IMR-90 (cell line): Measurements from ENCODE around the gene DEFB119. TPM values are rescaled to one million over a fixed set of nuclear protein-coding genes. Genes with fewer than 3 reads are reported as not detected.

Experiments
- ATAC-seq: fragments of 200-7000 bp; cut with Tn5 transposase; 2 replicates; pipeline ENCODE4 v1.9.1; 2020; ENCODE audit warnings: low read depth, mild to moderate bottlenecking, moderate library complexity
- BruUV-seq: library from RNA; stranded (reverse); fragments of 400-500 nt; replicated peaks from 2 replicates; lab custom pipeline; 2021; lab: Mats Ljungman, UMichigan
- CTCF ChIA-PET: fragments of 300-600 bp; formaldehyde crosslinking; extraction: SDS; loops from one replicate; lab custom pipeline; 2021; ENCODE audit warnings: antibody characterized with exemption; lab: Yijun Ruan, JAX
- POLR2A ChIA-PET: fragments of 300-600 bp; sonication (Branson Sonifier 250); formaldehyde crosslinking; loops from one replicate; lab custom pipeline; 2022; ENCODE audit warnings: antibody characterized with exemption; ENCODE audit not compliant: unreplicated experiment; lab: Charles Lee
- DNase-seq: peaks from one replicate; pipeline ENCODE4 v3.0.0; 2013
- H2AFZ ChIP-seq: replicated peaks from 2 replicates; pipeline ENCODE3; 2013; ENCODE audit warnings: low read length, mild to moderate bottlenecking; ENCODE audit not compliant: poor library complexity
- H2AK5ac ChIP-seq: 2 replicates; pipeline ENCODE4 v1.6.1; 2013; ENCODE audit warnings: low read depth, low read length, inconsistent platforms
- H2AK9ac ChIP-seq: replicated peaks from 2 replicates; pipeline ENCODE3; 2013; ENCODE audit warnings: mild to moderate bottlenecking, low read depth, low read length, moderate library complexity; ENCODE audit not compliant: poor library complexity
- H2BK120ac ChIP-seq: 2 replicates; pipeline ENCODE4 v1.6.1; 2013; ENCODE audit warnings: low read depth, low read length, inconsistent platforms
- H2BK15ac ChIP-seq: 3 replicates; pipeline ENCODE4 v1.6.1; 2013; ENCODE audit warnings: low read depth, low read length, inconsistent platforms
- H2BK20ac ChIP-seq: 2 replicates; pipeline ENCODE4 v1.6.1; 2013; ENCODE audit warnings: low read depth, mild to moderate bottlenecking, inconsistent platforms, low read length, moderate library complexity
- H2BK5ac ChIP-seq: 2 replicates; pipeline ENCODE4 v1.6.1; 2013; ENCODE audit warnings: mild to moderate bottlenecking, low read depth, low read length, inconsistent platforms; ENCODE audit not compliant: poor library complexity, severe bottlenecking
- H3K14ac ChIP-seq: replicated peaks from 2 replicates; pipeline ENCODE4 v1.6.1; 2013; ENCODE audit warnings: low read depth, low read length, inconsistent platforms
- H3K18ac ChIP-seq: 2 replicates; pipeline ENCODE4 v1.6.1; 2013; ENCODE audit warnings: low read depth, low read length, control low read depth
- H3K23ac ChIP-seq: 2 replicates; pipeline ENCODE4 v1.6.1; 2013; ENCODE audit warnings: low read depth, low read length, inconsistent platforms
- H3K27ac ChIP-seq: 2 replicates; pipeline ENCODE4 v1.5.1; 2013; ENCODE audit warnings: mild to moderate bottlenecking, control low read depth, low read length; ENCODE audit not compliant: insufficient read depth
- H3K27me3 ChIP-seq: 2 replicates; pipeline ENCODE4 v1.6.1; 2013; ENCODE audit warnings: low read length; ENCODE audit not compliant: control insufficient read depth, insufficient read depth
- H3K36me3 ChIP-seq: 2 replicates; pipeline ENCODE4 v1.6.1; 2013; ENCODE audit warnings: low read length, mixed read lengths; ENCODE audit not compliant: control insufficient read depth, insufficient read depth
- H3K4ac ChIP-seq: 2 replicates; pipeline ENCODE4 v1.6.1; 2013; ENCODE audit warnings: low read depth, low read length, inconsistent platforms
- H3K4me1 ChIP-seq: 2 replicates; pipeline ENCODE4 v1.6.1; 2013; ENCODE audit warnings: low read length, mixed read lengths; ENCODE audit not compliant: control insufficient read depth, insufficient read depth
- H3K4me2 ChIP-seq: 2 replicates; pipeline ENCODE4 v1.6.1; 2013; ENCODE audit warnings: low read depth, mild to moderate bottlenecking, control low read depth, low read length, moderate library complexity
- H3K4me3 ChIP-seq: 2 replicates; pipeline ENCODE4 v1.5.1; 2013; ENCODE audit warnings: low read depth, mild to moderate bottlenecking, control low read depth, low read length, moderate library complexity; ENCODE audit not compliant: insufficient read depth
- H3K56ac ChIP-seq: 2 replicates; pipeline ENCODE4 v1.6.1; 2013; ENCODE audit warnings: low read length, inconsistent platforms; ENCODE audit not compliant: insufficient read depth; ENCODE audit errors: extremely low read depth
- H3K79me1 ChIP-seq, 2 experiments: 2 replicates each; pipeline ENCODE4 v1.6.1; 2013; ENCODE audit warnings: low read length in 2 of 2, inconsistent platforms in 1 of 2, low read depth in 1 of 2
- H3K9ac ChIP-seq: 2 replicates; pipeline ENCODE4 v1.6.1; 2013; ENCODE audit warnings: low read depth, low read length, control low read depth
- H3K9me1 ChIP-seq: 2 replicates; pipeline ENCODE4 v1.6.1; 2013; ENCODE audit warnings: low read length, inconsistent platforms; ENCODE audit not compliant: insufficient read depth
- H3K9me3 ChIP-seq: 2 replicates; pipeline ENCODE4 v1.6.1; 2013; ENCODE audit warnings: low read length; ENCODE audit not compliant: control insufficient read depth, insufficient read depth
- H4K20me1 ChIP-seq: 2 replicates; pipeline ENCODE4 v1.6.1; 2013; ENCODE audit warnings: low read length, inconsistent platforms; ENCODE audit not compliant: insufficient read depth
- H4K5ac ChIP-seq: 2 replicates; pipeline ENCODE4 v1.6.1; 2013; ENCODE audit warnings: mild to moderate bottlenecking, low read depth, low read length, control low read depth
- H4K8ac ChIP-seq, 2 experiments: 2 replicates each; pipeline ENCODE4 v1.6.1; 2013; ENCODE audit warnings: low read depth in 2 of 2, low read length in 2 of 2, control low read depth in 1 of 2, inconsistent platforms in 1 of 2
- H4K91ac ChIP-seq: 2 replicates; pipeline ENCODE4 v1.6.1; 2013; ENCODE audit warnings: low read depth, low read length, inconsistent platforms; ENCODE audit not compliant: insufficient read depth
- BHLHE40 ChIP-seq: fragments of 150-350 bp; IDR thresholded peaks from 2 replicates; pipeline ENCODE4 v1.6.1; 2016; ENCODE audit warnings: mild to moderate bottlenecking, low read depth, low read length
- CEBPB ChIP-seq: IDR thresholded peaks from 2 replicates; pipeline ENCODE4 v1.6.1; 2012; ENCODE audit warnings: low read depth, low read length, improper control_type of control experiment
- CHD1 ChIP-seq: IDR thresholded peaks from 2 replicates; pipeline ENCODE4 v1.6.1; 2012; ENCODE audit warnings: low read depth, low read length, improper control_type of control experiment
- CTCF ChIP-seq: conservative IDR thresholded peaks from 2 replicates; pipeline ENCODE4 v1.5.1; 2012; ENCODE audit warnings: mild to moderate bottlenecking, low read depth, low read length, improper control_type of control experiment
- ELK1 ChIP-seq: fragments of 150-350 bp; IDR thresholded peaks from 2 replicates; pipeline ENCODE4 v1.6.1; 2016; ENCODE audit warnings: low read depth, mild to moderate bottlenecking, low read length, moderate library complexity, borderline replicate concordance
- FOS ChIP-seq: fragments of 150-350 bp; IDR thresholded peaks from 2 replicates; pipeline ENCODE4 v1.6.1; 2016; ENCODE audit warnings: low read depth, low read length
- MAFK ChIP-seq: IDR thresholded peaks from 2 replicates; pipeline ENCODE4 v1.6.1; 2012; ENCODE audit warnings: low read depth, low read length, improper control_type of control experiment
- MAZ ChIP-seq: IDR thresholded peaks from 2 replicates; pipeline ENCODE4 v1.6.1; 2012; ENCODE audit warnings: low read depth, mild to moderate bottlenecking, low read length, improper control_type of control experiment, moderate library complexity, borderline replicate concordance
- MXI1 ChIP-seq: IDR thresholded peaks from 2 replicates; pipeline ENCODE4 v1.6.1; 2012; ENCODE audit warnings: low read depth, mild to moderate bottlenecking, low read length, moderate library complexity, borderline replicate concordance
- NFE2L2 ChIP-seq: fragments of 150-350 bp; IDR thresholded peaks from 2 replicates; pipeline ENCODE4 v1.6.1; 2016; ENCODE audit warnings: low read depth, mild to moderate bottlenecking, low read length
- POLR2A ChIP-seq: IDR thresholded peaks from 2 replicates; pipeline ENCODE4 v1.6.1; 2012; ENCODE audit warnings: mild to moderate bottlenecking, low read depth, low read length
- RAD21 ChIP-seq: IDR thresholded peaks from 2 replicates; pipeline ENCODE4 v1.6.1; 2012; ENCODE audit warnings: low read length, improper control_type of control experiment
- RCOR1 ChIP-seq: IDR thresholded peaks from 2 replicates; pipeline ENCODE4 v1.6.1; 2012; ENCODE audit warnings: mild to moderate bottlenecking, low read length, improper control_type of control experiment; ENCODE audit not compliant: insufficient replicate concordance
- RFX5 ChIP-seq: IDR thresholded peaks from 2 replicates; pipeline ENCODE4 v1.8.0; 2012; ENCODE audit warnings: low read depth, mild to moderate bottlenecking, low read length, moderate library complexity
- SMC3 ChIP-seq: fragments of 150-350 bp; IDR thresholded peaks from 2 replicates; pipeline ENCODE4 v1.6.1; 2016; ENCODE audit warnings: low read depth, mild to moderate bottlenecking, antibody characterized with exemption, low read length, moderate library complexity
- WGBS, 2 experiments: methylation state at CpG; one replicate each; pipeline versions ENCODE4 v1.1.5 to v1.1.7; 2013; ENCODE audit warnings: missing lambda C conversion rate in 2 of 2; ENCODE audit not compliant: insufficient read length in 1 of 2; ENCODE audit errors: extremely low coverage in 2 of 2; 5-methylcytosine and 5-hydroxymethylcytosine counted together
- dilution Hi-C: fragments of 300-500 bp; cut with HindIII; formaldehyde crosslinking; loops from one replicate; pipeline ENCODE4 v1.14.3; 2018; ENCODE audit warnings: low sequenced_read_pairs; ENCODE audit not compliant: unreplicated experiment
- in situ Hi-C: fragments of 300-500 bp; cut with MboI; formaldehyde crosslinking; loops from 3 replicates; pipeline ENCODE4 v1.14.3; 2019; ENCODE audit warnings: low sequenced_read_pairs, inconsistent platforms, mixed read lengths
- intact Hi-C: fragments of 100-400 bp; cut with micrococcal nuclease; formaldehyde crosslinking; loops from 2 replicates; pipeline ENCODE4 v1.10.0; 2022
- polyA plus RNA-seq, 3 experiments: library from polyadenylated mRNA; depleted of rRNA; stranded (reverse); fragments of >200 nt; gene quantifications; 2 replicates each; pipeline ENCODE4 v1.2.3, GENCODE V29; 2012; ENCODE audit warnings: low replicate concordance in 1 of 3
- total RNA-seq: library from RNA; depleted of rRNA; stranded (reverse); fragments of >200 nt; gene quantifications from 2 replicates; pipeline ENCODE4 v1.2.3, GENCODE V29; 2012
- TF ChIP-seq, protein P1 (sequence below): fragments of 150-350 bp; IDR thresholded peaks from 2 replicates; pipeline ENCODE4 v1.6.1; 2017; ENCODE audit warnings: mild to moderate bottlenecking, antibody characterized with exemption, low read length, low read depth

Gene DEFB119
- total and polyA plus RNA-seq, 2 of the 4 experiments (the other 2 are of a cell fraction) = not detected

DNA sequence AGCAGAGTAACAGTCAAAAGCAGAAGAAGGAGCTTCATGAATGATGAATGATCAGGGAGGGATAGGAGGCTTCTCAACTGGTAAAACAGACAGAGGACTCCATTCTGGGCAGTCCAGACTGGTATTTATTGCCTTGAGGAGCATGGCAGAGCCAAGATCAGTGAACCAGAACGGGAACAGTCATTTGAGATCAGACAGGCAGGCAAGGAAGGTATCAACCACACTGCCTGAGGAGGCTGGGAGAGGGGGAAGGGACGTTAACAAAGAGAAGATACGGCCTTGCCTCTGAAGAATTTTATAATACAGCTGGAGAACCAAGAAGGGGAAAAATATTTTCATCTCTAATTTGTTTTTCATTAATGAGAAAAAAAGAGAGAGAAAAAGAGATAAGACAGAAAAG is 15.7 kb upstream of the DEFB119 start, which contains the start of gene DEFB121:
DEFB121 (minus strand) TSS at position 101 of the 400 bp plus-strand sequence; CDS start at position 38, 63 bp downstream.
- dilution Hi-C loops (no loop called here), intact Hi-C loops (no loop called here), in situ Hi-C loops (no loop called here)
- ChIA-PET CTCF (no interaction called here), POLR2A (no interaction called here)
- H2BK20ac ChIP-seq = no peak within 1 kb of the TSS
- H3K4ac ChIP-seq = no peak within 1 kb of the TSS
- 0% methylated on average over 1 of the region's 3 CpGs; no CpG with 5 or more reads in 1 of the 2 experiments for WGBS, 2 experiments
- H3K9me3 ChIP-seq = no peaks in the 10 kb centered on the region
- H3K9me1 ChIP-seq = no peaks in the 10 kb centered on the region
- H3K23ac ChIP-seq = no peak within 1 kb of the TSS
- DNase-seq (no peak), ATAC-seq (no peak)
- H3K56ac ChIP-seq = no peak within 1 kb of the TSS
- no peak within 1 kb of the TSS for H3K27ac ChIP-seq
- no peak within 1 kb of the TSS for H3K9ac ChIP-seq
- H3K79me1 ChIP-seq = no peaks in the 10 kb centered on the region
- H3K4me3 ChIP-seq = no peak within 1 kb of the TSS
- BruUV-seq = no TSS peak
- no peak within 1 kb of the TSS for H4K8ac ChIP-seq
- H2BK120ac ChIP-seq = no peak within 1 kb of the TSS
- no peak within 1 kb of the TSS for H4K5ac ChIP-seq
- H3K4me2 ChIP-seq = no peak within 1 kb of the TSS
- H3K27me3 ChIP-seq = no peaks in the 10 kb centered on the region
- H3K14ac ChIP-seq = no peak within 1 kb of the TSS
- no peak within 1 kb of the TSS for H2BK15ac ChIP-seq
- H2AK5ac ChIP-seq = no peak within 1 kb of the TSS
- H2AK9ac ChIP-seq = no peak within 1 kb of the TSS
- H3K4me1 ChIP-seq = no peaks in the 10 kb centered on the region
- peak within 1 kb of the TSS; percentile 32 for H2AFZ ChIP-seq
- no peaks in the 10 kb centered on the region for H3K36me3 ChIP-seq
- TF ChIP-seq NFE2L2 = no peak
- TF ChIP-seq MAZ = no peak
- TF ChIP-seq SMC3 = no peak
- TF ChIP-seq FOS = no peak
- TF ChIP-seq, protein P1, sequence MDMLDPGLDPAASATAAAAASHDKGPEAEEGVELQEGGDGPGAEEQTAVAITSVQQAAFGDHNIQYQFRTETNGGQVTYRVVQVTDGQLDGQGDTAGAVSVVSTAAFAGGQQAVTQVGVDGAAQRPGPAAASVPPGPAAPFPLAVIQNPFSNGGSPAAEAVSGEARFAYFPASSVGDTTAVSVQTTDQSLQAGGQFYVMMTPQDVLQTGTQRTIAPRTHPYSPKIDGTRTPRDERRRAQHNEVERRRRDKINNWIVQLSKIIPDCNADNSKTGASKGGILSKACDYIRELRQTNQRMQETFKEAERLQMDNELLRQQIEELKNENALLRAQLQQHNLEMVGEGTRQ = no peak
- no peak for TF ChIP-seq CHD1
- TF ChIP-seq MXI1 = no peak
- TF ChIP-seq RCOR1 = no peak
- TF ChIP-seq ELK1 = no peak
- TF ChIP-seq RFX5 = no peak
- no peak for TF ChIP-seq CTCF
- TF ChIP-seq MAFK = no peak
- no peak for TF ChIP-seq CEBPB
- no peak for TF ChIP-seq RAD21
- no peak for TF ChIP-seq BHLHE40
- no peak for TF ChIP-seq POLR2A
- no peaks in the 10 kb centered on the region for H4K20me1 ChIP-seq
- no peak within 1 kb of the TSS for H4K91ac ChIP-seq
- H2BK5ac ChIP-seq = no peak within 1 kb of the TSS
- H3K18ac ChIP-seq = no peak within 1 kb of the TSS
